K562 (cell line): ENCODE measurements around the gene AIPL1. TPM values are rescaled to one million over a fixed set of nuclear protein-coding genes. Genes with fewer than 3 reads are reported as not detected.

Experiments used
- ATAC-seq: fragments of 200-7000 bp; cut with Tn5 transposase; 3 replicates; pipeline ENCODE4 v1.9.1; 2020; ENCODE audit warnings: moderate library complexity
- BruUV-seq: library from RNA; stranded (reverse); fragments of 400-500 nt; replicated peaks from 2 replicates; lab custom pipeline; 2021; lab: Mats Ljungman, UMichigan
- CTCF ChIA-PET: fragments of 300-600 bp; formaldehyde crosslinking; extraction: SDS; loops from one replicate; lab custom pipeline; 2021; ENCODE audit warnings: low intra/inter-chr PET ratio; lab: Yijun Ruan, JAX
- POLR2A ChIA-PET: fragments of 300-600, 350-650 bp; sonication (Branson Sonifier 250); formaldehyde crosslinking; extraction: SDS; loops from one replicate; lab custom pipeline; 2021; ENCODE audit warnings: antibody characterized with exemption, inconsistent platforms; lab: Yijun Ruan, JAX
- DNase-seq, 4 experiments: peaks; one replicate each; pipeline versions ENCODE4 v3.0.0 to v3.0.0-alpha.2; 2011 to 2018; ENCODE audit warnings: low spot score in 3 of 4, mixed read lengths in 3 of 4; ENCODE audit errors: extremely low read depth in 1 of 4
- FAIRE-seq: peaks from 2 replicates; lab custom pipeline; 2011; peaks lifted over from hg19 to GRCh38; lab: Jason Lieb, UNC
- H2AFZ ChIP-seq: 2 replicates; pipeline ENCODE4 v1.6.0; 2011; ENCODE audit warnings: low read depth, low read length, control low read depth, inconsistent platforms
- H3K27ac ChIP-seq: fragments of 200-600 bp; 3 replicates; pipeline ENCODE4 v1.8.0; 2011; ENCODE audit warnings: low read depth, mild to moderate bottlenecking, control low read depth, inconsistent platforms, low read length, moderate library complexity, mixed read lengths; ENCODE audit errors: extremely low read depth
- H3K27me3 ChIP-seq, 2 experiments: fragments of 300-600 bp in 1 of 2; 2 replicates in 1 of 2; 3 replicates in 1 of 2; pipeline versions ENCODE4 v1.6.0 to v1.8.0; 2011; ENCODE audit warnings: inconsistent platforms in 2 of 2, low read length in 2 of 2, mild to moderate bottlenecking in 1 of 2, mixed read lengths in 1 of 2, moderate library complexity in 1 of 2; ENCODE audit not compliant: control insufficient read depth in 2 of 2, insufficient read depth in 2 of 2
- H3K36me3 ChIP-seq: fragments of 300-600 bp; 3 replicates; pipeline ENCODE4 v1.8.0; 2011; ENCODE audit warnings: mild to moderate bottlenecking, low read length, inconsistent platforms; ENCODE audit not compliant: control insufficient read depth, insufficient read depth
- H3K4me1 ChIP-seq, 2 experiments: fragments of 200-600 bp in 1 of 2; replicated peaks in 1 of 2; 2 replicates in 1 of 2; 3 replicates in 1 of 2; pipeline versions ENCODE4 v1.5.1 to v1.8.0; 2011; ENCODE audit warnings: inconsistent platforms in 2 of 2, low read length in 2 of 2, mild to moderate bottlenecking in 1 of 2, mixed read lengths in 1 of 2, moderate library complexity in 1 of 2; ENCODE audit not compliant: control insufficient read depth in 2 of 2, insufficient read depth in 2 of 2
- H3K4me2 ChIP-seq: 2 replicates; pipeline ENCODE4 v1.6.1; 2011; ENCODE audit warnings: low read length, control low read depth, inconsistent platforms, mixed read lengths; ENCODE audit not compliant: insufficient read depth
- H3K4me3 ChIP-seq: fragments of 200-600 bp; sonication (generic), shearing (Covaris generic); 2 replicates; pipeline ENCODE4 v1.5.1; 2016; ENCODE audit warnings: control low read depth, inconsistent platforms
- H3K79me2 ChIP-seq: fragments of 200-600 bp; 3 replicates; pipeline ENCODE4 v1.8.0; 2011; ENCODE audit warnings: low read length, inconsistent platforms; ENCODE audit not compliant: control insufficient read depth, insufficient read depth
- H3K9ac ChIP-seq, 2 experiments: 2 replicates each; pipeline versions ENCODE4 v1.6.0 to v1.6.1; 2011; ENCODE audit warnings: low read depth in 2 of 2, low read length in 2 of 2, control low read depth in 1 of 2, inconsistent platforms in 1 of 2, mild to moderate bottlenecking in 1 of 2, mixed read lengths in 1 of 2; ENCODE audit not compliant: insufficient read depth in 1 of 2
- H3K9me1 ChIP-seq: one replicate; pipeline ENCODE4 v1.6.0; 2011; ENCODE audit warnings: inconsistent platforms, mild to moderate bottlenecking, low read length, moderate library complexity; ENCODE audit not compliant: control insufficient read depth, insufficient read depth
- H3K9me3 ChIP-seq: replicated peaks from 2 replicates; pipeline ENCODE4 v1.5.1; 2011; ENCODE audit warnings: low read depth, low read length, inconsistent platforms; ENCODE audit not compliant: control insufficient read depth, insufficient read depth
- H4K20me1 ChIP-seq: replicated peaks from 2 replicates; pipeline ENCODE4 v1.6.1; 2011; ENCODE audit warnings: low read length, inconsistent platforms, mixed read lengths; ENCODE audit not compliant: control insufficient read depth, insufficient read depth
- ARID1B ChIP-seq: fragments of 450-650 bp; IDR thresholded peaks from 2 replicates; pipeline ENCODE4 v1.6.1; 2016; ENCODE audit warnings: antibody characterized with exemption, mild to moderate bottlenecking, inconsistent platforms
- BCL6 ChIP-seq: fragments of 250-450 bp; sonication (Bioruptor Pico); IDR thresholded peaks from 2 replicates; pipeline ENCODE4 v1.4.0; 2020
- CBFA2T2 ChIP-seq: fragments of 450-650 bp; conservative IDR thresholded peaks from 2 replicates; pipeline ENCODE4 v1.6.1; 2017; ENCODE audit warnings: mild to moderate bottlenecking
- CBFA2T3 ChIP-seq: fragments of 450-650 bp; IDR thresholded peaks from 2 replicates; pipeline ENCODE4 v1.6.1; 2017
- CTCFL ChIP-seq: IDR thresholded peaks from 2 replicates; pipeline ENCODE4 v1.6.1; 2011; ENCODE audit warnings: borderline replicate concordance, low read depth, mild to moderate bottlenecking, moderate library complexity, low read length; ENCODE audit not compliant: insufficient read depth, poor library complexity, severe bottlenecking
- EP300 ChIP-seq: IDR thresholded peaks from 2 replicates; pipeline ENCODE4 v1.6.1; 2012; ENCODE audit warnings: low read length, improper control_type of control experiment
- HES1 ChIP-seq: fragments of 450-650 bp; IDR thresholded peaks from 2 replicates; pipeline ENCODE4 v1.6.1; 2016; ENCODE audit warnings: low read depth, mild to moderate bottlenecking, moderate library complexity
- KDM1A ChIP-seq, 2 experiments: fragments of 450-650 bp; IDR thresholded peaks; 2 replicates each; pipeline ENCODE4 v1.6.1; 2016; ENCODE audit warnings: mild to moderate bottlenecking in 2 of 2
- KLF16 ChIP-seq: IDR thresholded peaks from 2 replicates; pipeline ENCODE4 v1.6.1; 2016; ENCODE audit warnings: antibody characterized with exemption
- MLLT1 ChIP-seq, 2 experiments: fragments of 450-650 bp; IDR thresholded peaks; 2 replicates each; pipeline ENCODE4 v1.6.1; 2016
- NCOR1 ChIP-seq: fragments of 450-650 bp; IDR thresholded peaks from 2 replicates; pipeline ENCODE4 v1.6.1; 2016; ENCODE audit warnings: mild to moderate bottlenecking, moderate library complexity
- RBM14 ChIP-seq: fragments of 200-400 bp; formaldehyde crosslinking; IDR thresholded peaks from 2 replicates; pipeline ENCODE4 v1.6.1; 2018; ENCODE audit warnings: low read depth, mild to moderate bottlenecking, low read length, moderate library complexity, borderline replicate concordance; ENCODE audit not compliant: insufficient read depth
- RBM25 ChIP-seq: fragments of 200-400 bp; formaldehyde crosslinking; IDR thresholded peaks from 2 replicates; pipeline ENCODE4 v1.6.1; 2018; ENCODE audit warnings: low read length, low read depth, moderate library complexity; ENCODE audit not compliant: severe bottlenecking
- RCOR1 ChIP-seq, 2 experiments: IDR thresholded peaks; 2 replicates each; pipeline ENCODE4 v1.6.1; 2012; ENCODE audit warnings: low read depth in 2 of 2, low read length in 2 of 2, borderline replicate concordance in 1 of 2, improper control_type of control experiment in 1 of 2
- RNF2 ChIP-seq: sonication (generic); IDR thresholded peaks from 2 replicates; pipeline ENCODE4 v1.6.1; 2016
- TAL1 ChIP-seq: fragments of 450-650 bp; IDR thresholded peaks from 2 replicates; pipeline ENCODE4 v1.6.1; 2016; ENCODE audit warnings: mild to moderate bottlenecking
- TCF3 ChIP-seq: sonication (generic); formaldehyde crosslinking; IDR thresholded peaks from 2 replicates; pipeline ENCODE4 v1.4.0; 2020; ENCODE audit warnings: mild to moderate bottlenecking, missing genetic modification reagents
- XRCC5 ChIP-seq: fragments of 200-400 bp; formaldehyde crosslinking; IDR thresholded peaks from 2 replicates; pipeline ENCODE4 v1.6.1; 2017; ENCODE audit warnings: low read depth, mild to moderate bottlenecking, low read length
- ZBTB8A ChIP-seq: fragments of 450-650 bp; IDR thresholded peaks from 2 replicates; pipeline ENCODE4 v1.6.1; 2018; ENCODE audit warnings: mild to moderate bottlenecking, moderate library complexity; ENCODE audit not compliant: partially characterized antibody
- WGBS: fragments of 100-300 bp; shearing (Covaris generic); methylation state at CpG from one replicate; pipeline ENCODE4 v1.1.6; 2016; ENCODE audit warnings: low coverage, mixed read lengths; ENCODE audit not compliant: insufficient coverage; ENCODE audit errors: missing lambda C conversion rate; 5-methylcytosine and 5-hydroxymethylcytosine counted together
- in situ Hi-C: fragments of 300-500 bp; cut with MboI; formaldehyde crosslinking; loops from 4 replicates; pipeline ENCODE4 v1.15.0; 2018; ENCODE audit warnings: inconsistent platforms, mixed read lengths
- intact Hi-C: fragments of 100-400 bp; cut with micrococcal nuclease; formaldehyde crosslinking; loops from 2 replicates; pipeline ENCODE4 v1.14.2; 2022
- polyA plus RNA-seq, 8 experiments: library from polyadenylated mRNA; depleted of rRNA in 4 of 8; stranded (reverse) in 5 of 8; unstranded in 3 of 8; fragments of >200 nt; fragmentation: Nextera tagmentation in 2 of 8; fragmentation: Illumina TruSeq in 1 of 8; extraction: Ambion mirVana in 2 of 8; extraction: Trizol in 1 of 8; gene quantifications; 2 replicates each; pipeline versions ENCODE4 v1.2.1 to v1.2.3, GENCODE V29; 2011 to 2014; ENCODE audit warnings: inconsistent platforms in 1 of 8, missing spikeins in 1 of 8
- total RNA-seq, 7 experiments: library from RNA; depleted of rRNA in 6 of 7; stranded (reverse); fragments of >200 nt in 6 of 7; fragmentation: Illumina TruSeq in 2 of 7; extraction: Trizol in 2 of 7; gene quantifications; 2 replicates each; pipeline versions ENCODE4 v1.2.1 to v1.2.3, GENCODE V29; 2011 to 2021; ENCODE audit warnings: low replicate concordance in 1 of 7

Gene AIPL1
- total and polyA plus RNA-seq, 9 of the 15 experiments (the other 6 are each of a cell fraction or from before 2014, with no cell fraction given) = not detected

- Histone ChIP-seq H3K4me2 (no peak overlapping the region), H3K4me1 (peaks cover 7 to 18% of the 10 kb centered on the region in 2 experiments; a peak in 4 of 5 replicates), H3K79me2 (no peaks in the 10 kb centered on the region), H4K20me1 (no peaks in the 10 kb centered on the region), H3K27ac (no peak overlapping the region), H3K36me3 (no peaks in the 10 kb centered on the region), H2AFZ (no peak overlapping the region), H3K27me3 (no peaks in the 10 kb centered on the region), H3K9ac (no peak overlapping the region; a peak in 1 of 4 replicates), H3K9me1 (no peaks in the 10 kb centered on the region), H3K9me3 (no peaks in the 10 kb centered on the region), H3K4me3 (no peak overlapping the region)
- DNase-seq (peak in 1 of 4 experiments; percentile 13), FAIRE-seq (no peak), ATAC-seq (no peak)
- in situ Hi-C loops (no loop called here), intact Hi-C loops (loop anchor here (10.0 kb wide), 1 partner anchor 194 kb away; the partner anchor contains the start of genes KIAA0753 and TXNDC17)
- CTCF ChIA-PET = no interaction called here
- WGBS = 14% methylated on average over 11 of the region's 12 CpGs
- no TSS peak for BruUV-seq
- POLR2A ChIA-PET = interaction anchor here (0.6 kb wide), 1 partner anchor 52 kb away, joined by 3 read pairs; no protein-coding TSS in a partner anchor
- TF ChIP-seq RCOR1 (IDR thresholded peaks at IDR 0.05; ENCODE audit: borderline replicate concordance in 1 of 2, low read depth in 2 of 2, low read length in 2 of 2) = peak in 1 of 2 experiments; percentile 18; a peak in 1 of 4 replicates
- TF ChIP-seq CBFA2T3 = peak; percentile 80
- no peak for TF ChIP-seq XRCC5
- TF ChIP-seq ARID1B = peak; percentile 72
- peak; percentile 73 for TF ChIP-seq TAL1
- TF ChIP-seq RNF2 = no peak
- TF ChIP-seq RBM25 = no peak
- TF ChIP-seq EP300 = no peak
- TF ChIP-seq KDM1A (IDR thresholded peaks at IDR 0.05) = peak; percentile 84 to 86
- no peak for TF ChIP-seq CTCFL
- peak; percentile 67 for TF ChIP-seq CBFA2T2
- peak; percentile 45; the same call in 1 of the 2 replicates for TF ChIP-seq HES1
- peak; percentile 60 for TF ChIP-seq NCOR1
- 0 out of 2 replicates have a peak, but pooled peaks have one; percentile 22 for TF ChIP-seq KLF16
- TF ChIP-seq MLLT1 (IDR thresholded peaks at IDR 0.05) = 0 out of 4 replicates have a peak, but pooled peaks of 1 of the 2 experiments have one; percentile 35
- TF ChIP-seq BCL6 (CRISPR knock-in tag) = peak; percentile 71; the same call in 1 of the 2 replicates
- peak; percentile 61 for TF ChIP-seq TCF3 (CRISPR knock-in tag)
- TF ChIP-seq RBM14 = no peak
- no peak for TF ChIP-seq ZBTB8A
Measured at GRCh38 chr17:6450926-6451832, 16.3 kb upstream of the AIPL1 start.
